K562 (cell line): ENCODE data around the gene PCDH9. TPM values are rescaled to one million over a fixed set of nuclear protein-coding genes. Genes with fewer than 3 reads are reported as not detected.

Experiments
- ATAC-seq: fragments of 200-7000 bp; cut with Tn5 transposase; 3 replicates; pipeline ENCODE4 v1.9.1; 2020; ENCODE audit warnings: moderate library complexity
- BruUV-seq: library from RNA; stranded (reverse); fragments of 400-500 nt; replicated peaks from 2 replicates; lab custom pipeline; 2021; lab: Mats Ljungman, UMichigan
- CTCF ChIA-PET: fragments of 300-600 bp; formaldehyde crosslinking; extraction: SDS; loops from one replicate; lab custom pipeline; 2021; ENCODE audit warnings: low intra/inter-chr PET ratio; lab: Yijun Ruan, JAX
- POLR2A ChIA-PET: fragments of 300-600, 350-650 bp; sonication (Branson Sonifier 250); formaldehyde crosslinking; extraction: SDS; loops from one replicate; lab custom pipeline; 2021; ENCODE audit warnings: antibody characterized with exemption, inconsistent platforms; lab: Yijun Ruan, JAX
- DNase-seq, 4 experiments: peaks; one replicate each; pipeline versions ENCODE4 v3.0.0 to v3.0.0-alpha.2; 2011 to 2018; ENCODE audit warnings: low spot score in 3 of 4, mixed read lengths in 3 of 4; ENCODE audit errors: extremely low read depth in 1 of 4
- FAIRE-seq: peaks from 2 replicates; lab custom pipeline; 2011; peaks lifted over from hg19 to GRCh38; lab: Jason Lieb, UNC
- H2AFZ ChIP-seq: 2 replicates; pipeline ENCODE4 v1.6.0; 2011; ENCODE audit warnings: low read depth, low read length, control low read depth, inconsistent platforms
- H3K27ac ChIP-seq: fragments of 200-600 bp; 3 replicates; pipeline ENCODE4 v1.8.0; 2011; ENCODE audit warnings: low read depth, mild to moderate bottlenecking, control low read depth, inconsistent platforms, low read length, moderate library complexity, mixed read lengths; ENCODE audit errors: extremely low read depth
- H3K27me3 ChIP-seq, 2 experiments: fragments of 300-600 bp in 1 of 2; 2 replicates in 1 of 2; 3 replicates in 1 of 2; pipeline versions ENCODE4 v1.6.0 to v1.8.0; 2011; ENCODE audit warnings: inconsistent platforms in 2 of 2, low read length in 2 of 2, mild to moderate bottlenecking in 1 of 2, mixed read lengths in 1 of 2, moderate library complexity in 1 of 2; ENCODE audit not compliant: control insufficient read depth in 2 of 2, insufficient read depth in 2 of 2
- H3K36me3 ChIP-seq: fragments of 300-600 bp; 3 replicates; pipeline ENCODE4 v1.8.0; 2011; ENCODE audit warnings: mild to moderate bottlenecking, low read length, inconsistent platforms; ENCODE audit not compliant: control insufficient read depth, insufficient read depth
- H3K4me1 ChIP-seq, 2 experiments: fragments of 200-600 bp in 1 of 2; replicated peaks in 1 of 2; 2 replicates in 1 of 2; 3 replicates in 1 of 2; pipeline versions ENCODE4 v1.5.1 to v1.8.0; 2011; ENCODE audit warnings: inconsistent platforms in 2 of 2, low read length in 2 of 2, mild to moderate bottlenecking in 1 of 2, mixed read lengths in 1 of 2, moderate library complexity in 1 of 2; ENCODE audit not compliant: control insufficient read depth in 2 of 2, insufficient read depth in 2 of 2
- H3K4me2 ChIP-seq: 2 replicates; pipeline ENCODE4 v1.6.1; 2011; ENCODE audit warnings: low read length, control low read depth, inconsistent platforms, mixed read lengths; ENCODE audit not compliant: insufficient read depth
- H3K4me3 ChIP-seq: fragments of 200-600 bp; sonication (generic), shearing (Covaris generic); 2 replicates; pipeline ENCODE4 v1.5.1; 2016; ENCODE audit warnings: control low read depth, inconsistent platforms
- H3K79me2 ChIP-seq: fragments of 200-600 bp; 3 replicates; pipeline ENCODE4 v1.8.0; 2011; ENCODE audit warnings: low read length, inconsistent platforms; ENCODE audit not compliant: control insufficient read depth, insufficient read depth
- H3K9ac ChIP-seq, 2 experiments: 2 replicates each; pipeline versions ENCODE4 v1.6.0 to v1.6.1; 2011; ENCODE audit warnings: low read depth in 2 of 2, low read length in 2 of 2, control low read depth in 1 of 2, inconsistent platforms in 1 of 2, mild to moderate bottlenecking in 1 of 2, mixed read lengths in 1 of 2; ENCODE audit not compliant: insufficient read depth in 1 of 2
- H3K9me1 ChIP-seq: one replicate; pipeline ENCODE4 v1.6.0; 2011; ENCODE audit warnings: inconsistent platforms, mild to moderate bottlenecking, low read length, moderate library complexity; ENCODE audit not compliant: control insufficient read depth, insufficient read depth
- H3K9me3 ChIP-seq: replicated peaks from 2 replicates; pipeline ENCODE4 v1.5.1; 2011; ENCODE audit warnings: low read depth, low read length, inconsistent platforms; ENCODE audit not compliant: control insufficient read depth, insufficient read depth
- H4K20me1 ChIP-seq: replicated peaks from 2 replicates; pipeline ENCODE4 v1.6.1; 2011; ENCODE audit warnings: low read length, inconsistent platforms, mixed read lengths; ENCODE audit not compliant: control insufficient read depth, insufficient read depth
- ARHGAP35 ChIP-seq: fragments of 450-650 bp; IDR thresholded peaks from 2 replicates; pipeline ENCODE4 v1.6.1; 2018; ENCODE audit not compliant: partially characterized antibody
- ATF1 ChIP-seq, 2 experiments: fragments of 450-650 bp in 1 of 2; IDR thresholded peaks; 2 replicates each; pipeline ENCODE4 v1.6.1; 2016; ENCODE audit warnings: missing compliant biosample characterization in 1 of 2, missing genetic modification characterization in 1 of 2
- HNRNPK ChIP-seq: fragments of 200-400 bp; formaldehyde crosslinking; IDR thresholded peaks from one replicate; pipeline ENCODE4 v1.6.1; 2018; ENCODE audit warnings: mild to moderate bottlenecking, low read depth, low read length; ENCODE audit not compliant: poor library complexity, severe bottlenecking
- HNRNPUL1 ChIP-seq: fragments of 200-400 bp; formaldehyde crosslinking; IDR thresholded peaks from 2 replicates; pipeline ENCODE4 v1.6.1; 2017; ENCODE audit warnings: low read length
- WGBS: fragments of 100-300 bp; shearing (Covaris generic); methylation state at CpG from one replicate; pipeline ENCODE4 v1.1.6; 2016; ENCODE audit warnings: low coverage, mixed read lengths; ENCODE audit not compliant: insufficient coverage; ENCODE audit errors: missing lambda C conversion rate; 5-methylcytosine and 5-hydroxymethylcytosine counted together
- in situ Hi-C: fragments of 300-500 bp; cut with MboI; formaldehyde crosslinking; loops from 4 replicates; pipeline ENCODE4 v1.15.0; 2018; ENCODE audit warnings: inconsistent platforms, mixed read lengths
- intact Hi-C: fragments of 100-400 bp; cut with micrococcal nuclease; formaldehyde crosslinking; loops from 2 replicates; pipeline ENCODE4 v1.14.2; 2022
- polyA plus RNA-seq, 8 experiments: library from polyadenylated mRNA; depleted of rRNA in 4 of 8; stranded (reverse) in 5 of 8; unstranded in 3 of 8; fragments of >200 nt; fragmentation: Nextera tagmentation in 2 of 8; fragmentation: Illumina TruSeq in 1 of 8; extraction: Ambion mirVana in 2 of 8; extraction: Trizol in 1 of 8; gene quantifications; 2 replicates each; pipeline versions ENCODE4 v1.2.1 to v1.2.3, GENCODE V29; 2011 to 2014; ENCODE audit warnings: inconsistent platforms in 1 of 8, missing spikeins in 1 of 8
- total RNA-seq, 7 experiments: library from RNA; depleted of rRNA in 6 of 7; stranded (reverse); fragments of >200 nt in 6 of 7; fragmentation: Illumina TruSeq in 2 of 7; extraction: Trizol in 2 of 7; gene quantifications; 2 replicates each; pipeline versions ENCODE4 v1.2.1 to v1.2.3, GENCODE V29; 2011 to 2021; ENCODE audit warnings: low replicate concordance in 1 of 7
- TF ChIP-seq, protein P1 (sequence below), 3 experiments: fragments of 200-800 bp in 1 of 3; fragments of 250-450 bp in 1 of 3; fragments of 450-650 bp in 1 of 3; sonication (Bioruptor Pico) in 1 of 3; sonication (Bioruptor generic) in 1 of 3; formaldehyde crosslinking in 1 of 3; IDR thresholded peaks; 2 replicates each; pipeline versions ENCODE4 v1.6.1 to v1.8.0; 2016 to 2022; ENCODE audit warnings: mild to moderate bottlenecking in 2 of 3, missing genetic modification characterization in 2 of 3, missing compliant biosample characterization in 1 of 3, moderate library complexity in 1 of 3
- TF ChIP-seq, protein P2 (sequence below): conservative IDR thresholded peaks from 2 replicates; pipeline ENCODE4 v1.6.1; 2011; ENCODE audit warnings: low read depth, mild to moderate bottlenecking, low read length; ENCODE audit not compliant: control insufficient read depth
- TF ChIP-seq, protein P3 (sequence below): fragments of 250-450 bp; sonication (Bioruptor Pico); IDR thresholded peaks from 2 replicates; pipeline ENCODE4 v1.5.0; 2020; ENCODE audit warnings: mild to moderate bottlenecking

Gene PCDH9
- total and polyA plus RNA-seq, 9 of the 15 experiments (the other 6 are each of a cell fraction or from before 2014, with no cell fraction given), result 1.1 to 6.7 (median 4.9) TPM

DNA sequence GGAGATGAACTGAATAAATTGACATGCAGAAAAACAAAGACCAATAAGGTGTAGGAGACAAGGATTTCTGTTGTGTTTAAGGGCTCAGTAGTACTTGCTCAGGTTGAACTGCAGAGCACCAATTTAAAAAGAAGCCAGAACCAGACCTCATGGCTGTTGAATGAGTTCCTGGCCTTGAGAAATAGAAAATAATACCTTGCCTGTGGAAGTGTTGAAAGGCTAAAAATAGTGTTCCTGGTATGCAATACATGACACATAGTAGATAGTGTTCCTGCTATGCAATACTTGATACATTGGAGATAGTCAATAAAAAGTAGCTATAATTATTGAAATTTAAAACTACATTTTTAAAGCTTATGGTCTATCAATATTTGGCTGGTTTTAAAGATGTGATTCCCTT, 595.8 kb downstream of the PCDH9 start (continued):
- TF ChIP-seq, protein P1, sequence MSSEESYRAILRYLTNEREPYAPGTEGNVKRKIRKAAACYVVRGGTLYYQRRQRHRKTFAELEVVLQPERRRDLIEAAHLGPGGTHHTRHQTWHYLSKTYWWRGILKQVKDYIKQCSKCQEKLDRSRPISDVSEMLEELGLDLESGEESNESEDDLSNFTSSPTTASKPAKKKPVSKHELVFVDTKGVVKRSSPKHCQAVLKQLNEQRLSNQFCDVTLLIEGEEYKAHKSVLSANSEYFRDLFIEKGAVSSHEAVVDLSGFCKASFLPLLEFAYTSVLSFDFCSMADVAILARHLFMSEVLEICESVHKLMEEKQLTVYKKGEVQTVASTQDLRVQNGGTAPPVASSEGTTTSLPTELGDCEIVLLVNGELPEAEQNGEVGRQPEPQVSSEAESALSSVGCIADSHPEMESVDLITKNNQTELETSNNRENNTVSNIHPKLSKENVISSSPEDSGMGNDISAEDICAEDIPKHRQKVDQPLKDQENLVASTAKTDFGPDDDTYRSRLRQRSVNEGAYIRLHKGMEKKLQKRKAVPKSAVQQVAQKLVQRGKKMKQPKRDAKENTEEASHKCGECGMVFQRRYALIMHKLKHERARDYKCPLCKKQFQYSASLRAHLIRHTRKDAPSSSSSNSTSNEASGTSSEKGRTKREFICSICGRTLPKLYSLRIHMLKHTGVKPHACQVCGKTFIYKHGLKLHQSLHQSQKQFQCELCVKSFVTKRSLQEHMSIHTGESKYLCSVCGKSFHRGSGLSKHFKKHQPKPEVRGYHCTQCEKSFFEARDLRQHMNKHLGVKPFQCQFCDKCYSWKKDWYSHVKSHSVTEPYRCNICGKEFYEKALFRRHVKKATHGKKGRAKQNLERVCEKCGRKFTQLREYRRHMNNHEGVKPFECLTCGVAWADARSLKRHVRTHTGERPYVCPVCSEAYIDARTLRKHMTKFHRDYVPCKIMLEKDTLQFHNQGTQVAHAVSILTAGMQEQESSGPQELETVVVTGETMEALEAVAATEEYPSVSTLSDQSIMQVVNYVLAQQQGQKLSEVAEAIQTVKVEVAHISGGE (CRISPR knock-in tag; IDR thresholded peaks at IDR 0.05), result no peak
- TF ChIP-seq, protein P2, sequence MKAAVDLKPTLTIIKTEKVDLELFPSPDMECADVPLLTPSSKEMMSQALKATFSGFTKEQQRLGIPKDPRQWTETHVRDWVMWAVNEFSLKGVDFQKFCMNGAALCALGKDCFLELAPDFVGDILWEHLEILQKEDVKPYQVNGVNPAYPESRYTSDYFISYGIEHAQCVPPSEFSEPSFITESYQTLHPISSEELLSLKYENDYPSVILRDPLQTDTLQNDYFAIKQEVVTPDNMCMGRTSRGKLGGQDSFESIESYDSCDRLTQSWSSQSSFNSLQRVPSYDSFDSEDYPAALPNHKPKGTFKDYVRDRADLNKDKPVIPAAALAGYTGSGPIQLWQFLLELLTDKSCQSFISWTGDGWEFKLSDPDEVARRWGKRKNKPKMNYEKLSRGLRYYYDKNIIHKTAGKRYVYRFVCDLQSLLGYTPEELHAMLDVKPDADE, result no peak
- TF ChIP-seq HNRNPK (no peak), HNRNPUL1 (no peak), ARHGAP35 (no peak)

DNA sequence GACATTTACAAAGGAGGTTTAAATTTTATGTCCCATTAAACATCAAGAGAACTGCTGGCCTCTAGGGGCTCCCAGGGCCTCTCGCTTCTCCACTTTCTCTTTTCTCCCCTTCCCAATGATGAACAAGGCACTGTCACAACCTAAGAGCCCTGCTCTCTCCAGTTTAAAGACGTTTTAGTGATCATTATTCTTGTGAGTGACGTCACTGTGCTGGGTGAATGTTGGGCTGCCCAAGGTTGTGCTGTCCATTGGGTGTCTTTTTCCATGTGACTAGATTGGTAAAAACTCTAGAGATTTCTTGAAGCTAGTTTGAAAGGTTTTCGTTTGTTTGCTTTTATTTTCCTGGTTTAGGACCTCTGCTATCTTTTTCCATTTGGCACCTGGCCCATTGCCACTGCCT, 602.6 kb downstream of the PCDH9 start:
- no peak for ATAC-seq
- intact Hi-C loops, result no loop called here

More for the DNA sequence above, 602.6 kb downstream of the PCDH9 start:
- Histone ChIP-seq H3K27me3 (no peaks in the 10 kb centered on the region), H4K20me1 (no peaks in the 10 kb centered on the region), H3K27ac (no peak overlapping the region), H3K4me2 (no peak overlapping the region), H3K4me1 (no peaks in the 10 kb centered on the region), H3K79me2 (no peaks in the 10 kb centered on the region), H3K9me1 (no peaks in the 10 kb centered on the region), H3K36me3 (no peaks in the 10 kb centered on the region), H3K9ac (no peak overlapping the region), H2AFZ (no peak overlapping the region), H3K4me3 (no peak overlapping the region), H3K9me3 (no peaks in the 10 kb centered on the region)
- no peak for DNase-seq
- no peak for TF ChIP-seq ATF1 (CRISPR knock-in tag; IDR thresholded peaks at IDR 0.05)
- peak; percentile 21; the same call in 1 of the 2 replicates for TF ChIP-seq ATF1 (tag; IDR thresholded peaks at IDR 0.05)
- TF ChIP-seq, protein P3, sequence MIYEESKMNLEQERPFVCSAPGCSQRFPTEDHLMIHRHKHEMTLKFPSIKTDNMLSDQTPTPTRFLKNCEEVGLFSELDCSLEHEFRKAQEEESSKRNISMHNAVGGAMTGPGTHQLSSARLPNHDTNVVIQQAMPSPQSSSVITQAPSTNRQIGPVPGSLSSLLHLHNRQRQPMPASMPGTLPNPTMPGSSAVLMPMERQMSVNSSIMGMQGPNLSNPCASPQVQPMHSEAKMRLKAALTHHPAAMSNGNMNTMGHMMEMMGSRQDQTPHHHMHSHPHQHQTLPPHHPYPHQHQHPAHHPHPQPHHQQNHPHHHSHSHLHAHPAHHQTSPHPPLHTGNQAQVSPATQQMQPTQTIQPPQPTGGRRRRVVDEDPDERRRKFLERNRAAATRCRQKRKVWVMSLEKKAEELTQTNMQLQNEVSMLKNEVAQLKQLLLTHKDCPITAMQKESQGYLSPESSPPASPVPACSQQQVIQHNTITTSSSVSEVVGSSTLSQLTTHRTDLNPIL (CRISPR knock-in tag), result no peak
- no peak for FAIRE-seq
- WGBS, result 25% methylated on average over 2 of the region's 4 CpGs
- in situ Hi-C loops, result no loop called here
- BruUV-seq, result no TSS peak
- POLR2A ChIA-PET, result no interaction called here
- CTCF ChIA-PET, result no interaction called here
